Glomerular visceral epithelial cell (primary cell): Measurements from ENCODE around the gene ZMYND10.

Experiments
- DNase-seq: peaks from one replicate; pipeline ENCODE4 v3.0.0-alpha.2; 2016; ENCODE audit errors: extremely low spot score

Gene ZMYND10

GRCh38 chr3:50345586-50346234 is at the start of gene ZMYND10:
Gene ZMYND10, minus strand, starts transcription at chr3:50345732. Its CDS starts 153 bp downstream, at chr3:50345579.
- no peak for DNase-seq

DNA sequence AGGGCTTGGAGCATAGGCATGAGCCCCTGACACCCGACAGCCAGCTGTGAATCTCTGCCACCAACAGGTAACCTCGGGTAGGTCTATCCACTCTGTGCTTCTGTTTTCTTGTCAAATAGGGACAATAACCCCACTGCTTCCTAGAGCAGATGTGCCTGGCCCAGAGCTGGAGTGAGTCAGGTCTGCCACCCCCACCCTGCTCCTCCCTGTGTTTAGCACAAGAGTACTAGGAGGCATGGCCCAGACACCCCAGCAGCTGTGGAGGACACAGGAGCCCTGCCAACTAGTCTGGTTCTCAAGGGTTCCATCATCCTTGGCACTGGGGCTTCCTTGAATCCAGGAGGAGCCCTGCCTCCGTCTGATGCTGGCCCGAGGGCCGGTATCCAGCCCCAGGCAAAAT is 47.5 kb upstream of the ZMYND10 start:
- no peak for DNase-seq

DNA sequence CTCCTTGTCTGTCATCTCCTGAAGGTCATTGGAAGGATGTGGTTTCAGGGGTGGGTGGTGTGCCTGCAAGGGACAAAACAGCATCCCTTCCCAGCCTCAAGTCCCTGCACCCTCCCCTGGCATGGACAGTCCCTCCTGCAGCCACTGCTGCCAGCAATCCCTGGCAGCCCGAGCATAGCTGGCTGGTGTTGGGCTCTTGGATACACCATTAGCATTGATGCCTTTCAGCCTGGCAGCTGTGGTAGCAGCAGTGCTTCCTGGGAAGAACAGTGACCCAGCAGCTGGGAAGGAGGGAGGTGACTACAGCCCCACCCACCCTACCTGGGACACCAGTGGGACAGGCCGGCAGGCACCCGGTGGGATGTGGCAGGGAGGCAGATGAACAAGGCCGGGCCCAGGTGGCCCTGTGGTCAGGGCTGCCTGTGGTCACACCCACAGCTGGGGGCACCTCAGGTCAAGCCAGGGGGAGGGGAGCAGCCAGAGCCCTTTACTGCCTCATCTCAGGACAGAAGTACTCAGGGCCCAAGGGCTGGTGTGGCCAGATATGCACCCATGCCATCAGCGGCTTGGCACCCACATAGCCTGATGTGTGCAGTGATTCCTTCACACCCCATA is 46.7 kb upstream of the ZMYND10 start:
- DNase-seq, result no peak

- DNase-seq, result peak; percentile 10
Measured at GRCh38 chr3:50390508-50391224, 45.1 kb upstream of the ZMYND10 start.

- no peak for DNase-seq
Measured at GRCh38 chr3:50389414-50389767, 43.9 kb upstream of the ZMYND10 start.

DNA sequence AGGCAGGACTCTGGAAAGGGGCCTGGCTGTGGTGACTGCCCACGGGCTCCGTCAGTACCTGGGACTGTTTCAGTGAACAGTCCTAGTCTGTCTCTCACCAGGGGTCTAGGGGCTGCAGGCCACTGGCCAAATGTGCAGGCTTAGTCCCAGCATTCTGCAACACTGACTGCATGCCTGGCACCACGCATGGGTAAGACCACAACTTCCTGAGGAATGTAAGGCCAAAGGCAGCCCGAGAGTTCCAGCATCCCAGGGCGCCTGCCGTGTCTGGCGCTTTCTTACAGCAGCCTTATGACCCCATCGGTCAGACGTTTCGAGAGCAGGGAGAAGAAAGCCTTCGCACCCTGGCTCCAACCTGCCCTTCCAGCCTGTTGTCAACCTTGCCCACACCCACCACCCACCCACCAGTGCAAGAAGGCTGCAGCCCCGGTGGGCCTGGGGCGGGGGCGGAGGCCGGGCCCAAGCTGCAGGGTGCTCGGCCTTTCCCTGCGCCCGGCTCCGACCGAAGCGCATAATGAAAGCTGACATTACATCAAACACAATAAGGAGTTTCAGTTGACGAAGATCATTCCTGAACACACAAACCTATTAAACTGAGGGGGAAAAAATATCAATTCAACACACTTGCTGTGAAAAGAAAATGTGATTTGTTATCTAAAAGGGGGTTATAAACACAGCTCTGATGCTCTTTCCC is 43.3 kb upstream of the ZMYND10 start:
- DNase-seq, result no peak

DNA sequence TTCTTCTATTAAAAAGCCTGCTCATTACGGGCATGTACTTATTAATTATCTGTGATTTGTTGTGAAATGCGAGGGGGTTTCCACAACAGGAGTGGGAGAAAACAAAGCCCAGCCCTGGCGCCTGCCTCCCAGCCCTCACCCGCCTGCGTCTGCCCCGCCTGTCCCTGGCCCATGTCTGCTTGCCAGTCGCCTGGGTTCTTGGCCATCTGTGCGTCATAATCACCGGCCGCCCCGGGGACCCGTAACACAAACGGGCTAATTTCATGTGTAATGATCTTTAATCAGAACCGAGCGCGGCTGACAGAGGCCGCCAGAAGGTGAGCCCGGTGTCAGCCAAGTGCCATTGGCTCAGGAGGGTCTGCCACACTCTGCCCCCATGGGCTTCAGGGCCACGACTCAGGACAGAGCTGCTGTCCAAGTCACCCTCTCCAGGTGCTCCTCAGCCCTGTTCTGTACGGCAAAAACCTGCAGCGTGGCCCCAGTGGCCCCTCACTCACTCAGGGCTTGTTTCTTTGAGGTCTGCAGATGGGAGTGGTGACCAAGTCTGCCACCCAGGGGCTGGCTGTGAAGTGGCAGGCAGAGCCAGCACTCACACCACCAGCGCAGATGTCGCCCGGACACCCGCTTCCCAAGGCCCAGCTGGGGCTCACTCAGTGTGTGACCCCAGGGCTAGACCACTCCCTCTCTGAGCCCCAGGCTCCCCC is 42.6 kb upstream of the ZMYND10 start:
- no peak for DNase-seq

DNA sequence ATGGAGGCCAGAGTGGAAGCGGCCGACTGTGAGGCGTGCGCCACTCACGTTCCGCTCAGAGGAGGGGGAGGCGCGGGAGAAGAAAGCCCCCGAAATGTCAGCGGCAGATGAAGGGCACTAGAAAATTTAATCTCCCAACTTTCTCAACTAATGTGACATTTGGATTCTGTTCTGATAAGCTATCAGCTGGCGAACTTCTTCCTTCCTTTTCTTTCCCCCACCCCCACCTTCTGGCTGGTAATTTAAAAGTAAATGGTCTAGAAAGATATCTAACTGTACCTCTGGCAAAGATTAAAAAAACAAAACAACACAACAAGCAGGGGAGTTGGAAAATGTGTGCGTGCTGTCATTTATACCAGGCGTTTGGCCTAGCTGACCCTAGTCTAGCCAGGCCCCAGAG is 40.2 kb upstream of the ZMYND10 start:
- no peak for DNase-seq

- no peak for DNase-seq
Measured at GRCh38 chr3:50383750-50384149, 38.2 kb upstream of the ZMYND10 start.

DNA sequence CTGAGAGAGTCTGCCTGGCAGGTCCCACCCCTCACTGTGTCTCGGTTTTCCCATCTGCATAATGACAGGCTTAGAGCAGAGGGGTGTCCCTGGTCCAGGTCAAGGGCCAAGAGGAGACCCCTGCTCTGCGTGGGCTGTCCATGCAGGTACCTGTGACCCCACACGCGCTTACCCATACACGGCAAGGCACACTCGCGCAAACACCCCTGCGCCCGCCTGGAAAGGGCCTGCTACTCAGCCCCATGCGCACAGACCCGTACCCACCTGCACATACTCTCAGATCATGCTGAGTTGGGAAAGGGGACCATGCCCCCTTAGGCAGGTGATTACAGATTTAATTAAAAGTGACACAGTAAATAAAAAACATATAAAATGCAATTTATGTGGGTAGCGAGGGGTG is 37.2 kb upstream of the ZMYND10 start:
- DNase-seq, result no peak

- DNase-seq, result no peak
Measured at GRCh38 chr3:50381383-50381782, 35.9 kb upstream of the ZMYND10 start.

DNA sequence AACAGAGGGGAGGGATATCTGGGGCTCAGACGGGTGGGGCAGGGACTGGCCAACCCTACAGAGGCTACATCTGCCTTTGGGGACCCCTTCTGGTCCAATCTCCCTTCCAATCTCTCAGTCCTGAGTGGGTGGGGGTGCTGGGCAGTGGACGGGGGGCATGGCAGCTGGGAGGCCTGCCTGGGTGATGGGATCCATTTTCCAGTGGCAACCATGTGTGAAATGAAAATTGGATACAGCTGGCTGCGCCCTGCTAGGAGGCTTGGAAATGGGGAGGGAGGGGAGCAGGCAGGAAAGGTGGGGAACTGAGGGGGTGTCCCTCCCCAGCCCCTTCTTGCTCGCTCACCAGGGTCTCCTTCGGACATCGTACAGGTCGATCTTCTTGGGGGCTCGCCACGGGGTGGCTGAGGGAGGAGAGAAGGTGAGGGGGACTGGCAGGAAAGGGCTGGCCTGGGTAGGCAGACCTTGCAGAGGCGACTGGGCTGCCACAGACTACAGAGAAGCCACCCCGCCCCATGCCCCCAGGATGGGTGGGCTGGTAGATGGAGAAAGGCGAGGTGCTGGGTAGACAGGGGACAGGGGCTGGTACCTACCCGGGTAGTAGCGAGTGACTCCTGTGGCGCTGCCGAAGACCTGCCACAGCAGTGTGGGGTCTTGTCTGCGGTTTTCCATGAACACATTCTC is 35.0 kb upstream of the ZMYND10 start:
- DNase-seq, result no peak

DNA sequence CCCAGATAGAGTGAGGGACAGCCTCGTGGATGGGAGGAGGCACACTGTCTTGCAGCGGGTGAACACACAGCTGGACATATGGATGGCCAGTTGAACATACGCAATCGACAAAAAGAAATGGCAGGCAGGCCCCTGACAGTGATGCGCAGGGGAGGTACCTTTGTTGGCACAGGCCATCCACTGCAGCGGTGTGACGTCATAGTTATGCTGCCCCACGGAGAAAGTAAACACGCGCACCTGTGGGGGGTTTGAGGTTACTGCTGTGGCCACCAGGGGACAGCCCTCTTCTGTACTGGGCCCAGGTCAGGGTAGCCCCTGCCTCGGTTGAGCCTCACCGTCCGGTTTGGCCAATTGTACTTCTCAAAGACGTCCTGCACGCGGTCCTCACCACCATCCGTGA is 33.2 kb upstream of the ZMYND10 start:
- DNase-seq, result no peak

DNA sequence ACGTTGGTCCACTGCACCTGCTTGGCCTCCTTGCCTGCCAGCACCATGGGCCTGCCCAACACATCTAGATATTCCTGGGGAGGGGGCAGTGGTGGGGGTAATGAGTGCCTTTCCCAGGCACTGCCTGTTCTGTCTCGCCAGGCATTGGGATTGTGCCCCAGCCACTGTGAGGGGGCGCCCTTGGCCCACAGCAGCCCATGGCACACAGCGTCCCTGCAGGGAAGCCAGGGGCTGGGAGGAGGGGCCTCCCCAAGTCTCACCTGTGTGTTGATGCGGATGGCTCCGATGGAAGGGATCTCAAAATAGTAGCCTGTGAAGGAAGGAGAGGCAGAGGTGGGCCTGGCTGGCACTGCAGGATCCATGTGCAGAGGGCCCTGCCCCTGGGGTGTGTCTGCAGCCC is 32.5 kb upstream of the ZMYND10 start:
- no peak for DNase-seq

DNA sequence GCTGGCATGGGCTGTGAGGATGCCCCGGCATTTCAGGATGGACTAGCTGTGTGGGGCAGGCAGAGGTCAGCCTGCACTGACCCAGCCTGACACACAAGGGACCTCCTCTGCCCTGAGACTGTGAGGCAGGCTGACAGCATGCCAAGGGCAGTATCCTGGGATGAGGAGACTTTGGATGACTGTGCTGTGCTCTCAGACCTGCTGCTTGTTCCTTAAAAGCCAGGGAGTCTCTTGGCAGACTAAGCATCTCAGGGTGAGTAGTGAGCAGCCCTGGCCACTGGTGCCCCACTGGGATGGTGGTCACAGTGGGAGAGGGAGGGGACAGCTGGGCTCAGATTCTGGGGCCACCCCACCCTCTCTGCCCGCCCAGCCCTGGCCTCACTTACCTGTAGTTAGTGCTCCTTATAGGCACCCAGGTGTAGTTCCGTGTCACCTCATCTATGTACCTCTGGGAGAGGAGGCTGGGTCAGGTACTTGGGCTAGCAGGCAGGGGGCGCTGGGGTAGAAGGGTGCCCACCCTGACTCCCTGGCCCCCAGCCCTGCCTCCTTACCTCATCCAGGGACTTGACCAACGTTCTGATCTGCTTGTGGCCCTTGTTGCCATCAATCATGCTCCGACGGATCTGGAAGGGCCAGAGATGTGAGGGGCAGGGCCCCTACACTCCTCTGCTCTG is 29.9 kb upstream of the ZMYND10 start:
- no peak for DNase-seq

GRCh38 chr3:50374363-50375257 is 29.1 kb upstream of the ZMYND10 start:
- no peak for DNase-seq

DNA sequence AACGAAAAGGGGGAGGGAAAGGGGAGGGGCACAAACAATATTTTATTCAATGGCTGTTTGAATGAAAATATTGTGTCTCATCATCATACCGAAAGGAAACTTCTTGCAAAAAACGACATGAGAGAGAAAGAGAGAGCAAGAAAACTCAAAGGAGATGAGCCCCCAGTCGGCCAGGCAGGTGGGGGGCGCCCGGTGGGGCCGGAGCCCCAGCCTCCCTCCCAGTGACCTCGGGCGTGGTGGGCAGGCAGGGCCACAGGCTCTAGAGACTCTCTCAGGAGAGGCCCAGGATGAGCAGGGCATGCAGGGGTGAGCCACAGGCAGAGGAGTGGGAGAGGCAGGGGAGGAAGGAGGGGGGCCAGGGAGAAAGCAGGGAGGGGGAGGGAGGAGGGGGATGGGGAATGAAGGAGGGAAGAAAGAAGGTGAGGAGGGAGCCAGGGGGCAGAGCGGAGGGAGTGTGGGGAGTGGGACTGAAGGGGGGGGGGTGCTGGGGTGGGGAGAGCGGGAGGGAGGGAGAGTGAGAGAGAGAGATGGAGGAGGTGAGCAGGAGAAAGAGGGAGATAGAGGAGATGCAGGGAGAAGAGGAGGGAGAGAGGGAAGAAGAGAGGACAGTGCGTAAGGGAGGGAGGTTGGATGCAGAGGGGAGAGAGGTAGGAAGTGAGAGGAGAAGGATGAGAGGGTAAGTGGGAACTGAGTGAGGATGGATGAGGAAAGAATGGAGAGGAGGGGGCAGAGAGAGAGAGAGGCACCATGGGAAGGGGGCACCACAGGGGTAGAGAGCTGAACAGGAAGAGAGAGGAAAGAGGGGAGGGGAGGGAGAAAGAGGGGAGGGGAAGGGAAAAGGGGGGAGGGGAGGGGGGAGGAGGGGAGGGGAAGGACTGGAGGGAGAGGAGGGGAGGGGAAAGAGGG is 27.9 kb upstream of the ZMYND10 start:
- no peak for DNase-seq

- no peak for DNase-seq
Measured at GRCh38 chr3:50372349-50372748, 26.8 kb upstream of the ZMYND10 start.
